ENCODE data around the gene RGS1. TPM values are rescaled to one million over a fixed set of nuclear protein-coding genes. Genes with fewer than 3 reads are reported as not detected.

Gene RGS1
- polyA plus RNA-seq, 1 of the 3 experiments (the other 2 are of a cell fraction) = 0.12 TPM

DNA sequence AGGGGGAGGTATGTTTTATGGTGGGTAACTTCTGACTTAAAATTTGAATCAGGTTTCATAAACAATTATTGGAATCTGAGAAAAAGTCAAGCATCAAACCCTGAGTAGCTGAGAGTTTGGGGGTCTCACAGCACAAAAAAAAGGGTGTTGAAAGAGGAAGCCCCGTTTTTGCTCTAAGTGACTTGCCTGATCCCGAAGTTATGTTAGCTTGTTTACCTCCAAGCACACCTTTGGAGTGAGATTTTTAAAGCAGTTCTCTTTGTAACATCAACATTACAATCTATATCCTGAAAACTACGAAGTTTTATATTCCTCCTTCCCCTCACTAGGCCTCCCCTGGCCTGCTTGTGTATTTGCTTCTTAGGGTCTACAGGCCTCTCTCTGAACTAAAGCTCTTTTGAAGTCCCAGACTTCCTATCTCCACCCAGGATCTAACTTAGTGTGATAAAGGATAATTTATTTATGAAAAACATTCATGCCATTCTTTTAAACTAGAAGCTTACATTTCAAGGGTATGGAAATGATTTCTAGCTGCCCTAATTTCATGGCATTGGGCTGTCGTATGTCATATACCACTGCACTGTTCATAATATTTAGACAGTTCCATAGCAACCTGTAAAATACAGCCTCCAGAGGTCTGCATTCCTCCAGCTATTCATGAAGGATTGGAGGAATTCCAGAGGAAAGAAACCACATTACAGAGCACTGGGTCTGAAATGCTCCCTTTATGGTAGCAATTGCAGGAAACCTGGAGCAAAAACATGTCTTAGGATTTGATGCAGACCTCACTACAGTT is 36.1 kb upstream of the RGS1 start (continued):
- TF ChIP-seq ZBTB33 (IDR thresholded peaks at IDR 0.05; ENCODE audit: borderline replicate concordance, low read depth) = no peak
- no peak for TF ChIP-seq REST (IDR thresholded peaks at IDR 0.05; ENCODE audit: low read depth, low read length)
- no peak for TF ChIP-seq EZH2phosphoT487 (IDR thresholded peaks at IDR 0.05; ENCODE audit: borderline replicate concordance, low read depth)
- TF ChIP-seq MEF2A (IDR thresholded peaks at IDR 0.05; ENCODE audit: borderline replicate concordance, low read depth) = no peak
- no peak for TF ChIP-seq GATA2 (CRISPR knock-in tag; IDR thresholded peaks at IDR 0.05)
- TF ChIP-seq TAF1 (IDR thresholded peaks at IDR 0.05; ENCODE audit: borderline replicate concordance, low read depth, low read length) = 0 out of 2 replicates have a peak, but pooled peaks have one; percentile 46
- peak; percentile 33; the same call in 1 of the 2 replicates for TF ChIP-seq YY1 (IDR thresholded peaks at IDR 0.05; ENCODE audit: low read depth)
- TF ChIP-seq JUND (IDR thresholded peaks at IDR 0.05) = peak; percentile 54
- TF ChIP-seq ELF1 (IDR thresholded peaks at IDR 0.05) = no peak
- 0 out of 2 replicates have a peak, but pooled peaks have one; percentile 39 for TF ChIP-seq RXRA (IDR thresholded peaks at IDR 0.05; ENCODE audit: borderline replicate concordance, low read depth)
- TF ChIP-seq USF2 (IDR thresholded peaks at IDR 0.05; ENCODE audit: borderline replicate concordance, low read depth, low read length) = no peak
- TF ChIP-seq CHD2 (IDR thresholded peaks at IDR 0.05; ENCODE audit: low read length, partially characterized antibody) = no peak
- TF ChIP-seq NFIC (IDR thresholded peaks at IDR 0.05; ENCODE audit: borderline replicate concordance) = peak; percentile 80; the same call in 1 of the 2 replicates
- TF ChIP-seq RCOR1 (IDR thresholded peaks at IDR 0.05; ENCODE audit: low read length) = peak; percentile 60; the same call in 1 of the 2 replicates
- peak; percentile 80; the same call in 1 of the 2 replicates for TF ChIP-seq TEAD4 (IDR thresholded peaks at IDR 0.05; ENCODE audit: borderline replicate concordance, insufficient read depth)
- TF ChIP-seq SIN3A (IDR thresholded peaks at IDR 0.05; ENCODE audit: borderline replicate concordance, low read depth, low read length) = no peak
- TF ChIP-seq EP300 (IDR thresholded peaks at IDR 0.05; ENCODE audit: borderline replicate concordance in 1 of 2, low read depth in 1 of 2, low read length in 1 of 2) = peak; percentile 68 to 88
- TF ChIP-seq FOXM1 (IDR thresholded peaks at IDR 0.05; ENCODE audit: low read depth) = peak; percentile 41; the same call in 1 of the 2 replicates
- no peak for TF ChIP-seq GABPA (IDR thresholded peaks at IDR 0.05; ENCODE audit: low read depth)
- TF ChIP-seq NRF1 (IDR thresholded peaks at IDR 0.05; ENCODE audit: low read depth, low read length) = no peak
- no peak for TF ChIP-seq IRF3 (IDR thresholded peaks at IDR 0.05; ENCODE audit: low read depth, low read length)
- peak; percentile 51; the same call in 1 of the 2 replicates for TF ChIP-seq POLR2AphosphoS5 (IDR thresholded peaks at IDR 0.05; ENCODE audit: low read depth, low read length)
- no peak for TF ChIP-seq RFX5 (IDR thresholded peaks at IDR 0.05; ENCODE audit: low read length)

All from SK-N-SH (cell line).